ENCODE measurements around the gene ATOSA.

Gene ATOSA

GRCh38 chr15:52657338-52657737 is 21.9 kb downstream of the ATOSA start:
- DNase-seq = no peak
- peaks cover 72% of the 10 kb centered on the region for H3K36me3 Mint-ChIP-seq (ENCODE audit: insufficient read depth)

GRCh38 chr15:52656412-52656811 is 22.8 kb downstream of the ATOSA start:
- H3K27me3 Mint-ChIP-seq = no peaks in the 10 kb centered on the region
- H3K9me3 Mint-ChIP-seq = no peaks in the 10 kb centered on the region
- peaks cover 7 to 47% of the 10 kb centered on the region in 2 donors for H3K4me1 Mint-ChIP-seq (ENCODE audit: low read depth in 2 of 2)
- DNase-seq = no peak
- ATAC-seq (replicated peaks) = no peak
- peaks cover 63% of the 10 kb centered on the region for H3K36me3 Mint-ChIP-seq (ENCODE audit: insufficient read depth)
- H3K27ac Mint-ChIP-seq = no peak overlapping the region
- no peak overlapping the region for H3K4me3 Mint-ChIP-seq

More at GRCh38 chr15:52657338-52657737, 21.9 kb downstream of the ATOSA start:
- H3K4me1 Mint-ChIP-seq (ENCODE audit: low read depth in 2 of 2) = peaks cover 7 to 50% of the 10 kb centered on the region in 2 donors
- H3K27ac Mint-ChIP-seq = peak overlapping the region in 1 of 2 donors; percentile 13
- H3K9me3 Mint-ChIP-seq = no peaks in the 10 kb centered on the region
- no peak overlapping the region for H3K4me3 Mint-ChIP-seq
- H3K27me3 Mint-ChIP-seq = no peaks in the 10 kb centered on the region
- ATAC-seq (replicated peaks) = no peak

DNA sequence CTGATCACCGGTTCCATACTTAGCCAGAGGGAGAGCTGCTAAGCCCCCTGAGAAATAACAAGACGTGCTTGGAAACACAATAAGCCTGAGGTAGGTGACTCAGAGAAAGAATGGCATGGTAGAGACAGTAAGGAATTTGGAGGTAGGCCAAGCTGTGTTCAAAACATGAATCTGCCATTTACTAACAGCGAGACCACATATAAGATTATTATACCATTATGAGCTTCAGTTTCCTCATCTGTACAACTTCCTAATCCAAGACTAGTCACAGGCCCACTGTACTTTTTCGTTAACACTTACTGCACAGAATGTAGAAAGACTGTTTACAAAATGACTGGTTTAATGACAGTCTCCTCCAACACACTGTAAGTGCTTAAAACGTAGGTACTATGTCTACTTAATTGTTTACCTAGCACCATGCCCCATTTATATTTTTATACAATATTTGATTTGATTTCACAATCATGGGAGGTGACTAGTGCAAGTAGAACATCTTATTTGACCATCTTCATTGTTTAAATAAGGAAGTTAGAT is 25.7 kb downstream of the ATOSA start:
- Mint-ChIP-seq H3K27me3 (no peaks in the 10 kb centered on the region), H3K9me3 (no peaks in the 10 kb centered on the region), H3K4me1 (ENCODE audit: low read depth in 2 of 2) (peaks cover 6 to 29% of the 10 kb centered on the region in 2 donors), H3K36me3 (ENCODE audit: insufficient read depth) (peaks cover 41% of the 10 kb centered on the region), H3K27ac (peak overlapping the region in 1 of 2 donors; percentile 54), H3K4me3 (no peak overlapping the region)
- ATAC-seq (replicated peaks) (no peak), DNase-seq (no peak)

DNA sequence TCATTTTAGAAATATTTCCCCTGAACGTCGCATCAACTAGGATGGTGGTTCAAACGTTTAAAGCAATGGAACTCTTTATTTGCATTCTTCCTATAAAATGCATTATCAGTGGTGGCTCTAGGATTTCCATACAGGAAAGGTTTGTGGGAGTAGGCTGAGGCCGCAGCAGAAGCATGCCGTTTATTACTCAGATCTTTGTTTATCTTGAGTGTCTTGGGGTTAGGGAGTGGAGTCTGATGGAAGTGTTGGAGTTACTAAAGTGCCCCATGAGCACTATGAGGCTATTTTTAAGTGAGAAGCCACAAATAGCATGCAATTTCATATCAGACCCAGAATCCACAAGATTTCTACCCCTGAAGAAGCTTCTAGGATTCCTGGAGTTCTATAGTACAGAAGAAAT is 26.2 kb downstream of the ATOSA start:
- peak overlapping the region in 1 of 2 donors; percentile 54 for H3K27ac Mint-ChIP-seq

DNA sequence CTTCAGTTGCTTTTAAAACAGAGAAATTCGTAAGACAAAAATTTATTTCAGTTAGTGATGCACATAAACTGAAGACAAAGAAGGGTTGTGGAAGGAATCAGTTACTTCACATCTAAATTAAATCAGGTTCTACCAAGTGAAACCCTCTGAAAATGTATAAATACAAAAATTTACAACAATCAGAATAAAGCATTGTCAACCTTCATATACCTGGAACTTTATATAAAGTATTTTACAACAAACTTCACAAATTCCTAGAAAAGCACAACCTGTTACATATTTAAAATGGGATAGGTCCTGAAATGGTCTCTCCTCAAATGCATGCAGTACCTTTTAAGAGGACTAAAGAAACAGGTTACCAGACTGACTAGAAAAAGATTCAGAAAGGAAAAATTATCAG is 26.9 kb downstream of the ATOSA start:
- Mint-ChIP-seq H3K36me3 (ENCODE audit: insufficient read depth) (peaks cover 30% of the 10 kb centered on the region), H3K27me3 (no peaks in the 10 kb centered on the region), H3K27ac (peak overlapping the region in 1 of 2 donors; percentile 27), H3K9me3 (no peaks in the 10 kb centered on the region), H3K4me3 (peak overlapping the region; percentile 40 to 53), H3K4me1 (ENCODE audit: low read depth in 2 of 2) (peaks cover 6 to 29% of the 10 kb centered on the region in 2 donors)
- DNase-seq = no peak
- peak; percentile 8 for ATAC-seq (replicated peaks)

More for the DNA sequence above, 26.2 kb downstream of the ATOSA start:
- H3K9me3 Mint-ChIP-seq = no peaks in the 10 kb centered on the region
- H3K36me3 Mint-ChIP-seq (ENCODE audit: insufficient read depth) = peaks cover 36% of the 10 kb centered on the region
- DNase-seq (no peak), ATAC-seq (replicated peaks) (no peak)
- peaks cover 6 to 29% of the 10 kb centered on the region in 2 donors for H3K4me1 Mint-ChIP-seq (ENCODE audit: low read depth in 2 of 2)
- H3K4me3 Mint-ChIP-seq = peak overlapping the region in 1 of 2 donors; percentile 2
- H3K27me3 Mint-ChIP-seq = no peaks in the 10 kb centered on the region

- peak; percentile 15 to 23 (median 19) for DNase-seq
- peak overlapping the region in 1 of 2 donors; percentile 27 for H3K27ac Mint-ChIP-seq
- peak overlapping the region; percentile 40 to 53 for H3K4me3 Mint-ChIP-seq
- peaks cover 27% of the 10 kb centered on the region for H3K36me3 Mint-ChIP-seq (ENCODE audit: insufficient read depth)
- H3K4me1 Mint-ChIP-seq (ENCODE audit: low read depth in 2 of 2) = peaks cover 6 to 29% of the 10 kb centered on the region in 2 donors
- no peaks in the 10 kb centered on the region for H3K27me3 Mint-ChIP-seq
- no peaks in the 10 kb centered on the region for H3K9me3 Mint-ChIP-seq
- ATAC-seq (replicated peaks) = peak; percentile 100
Observed at GRCh38 chr15:52651868-52652267, 27.3 kb downstream of the ATOSA start.

- Mint-ChIP-seq H3K9me3 (no peaks in the 10 kb centered on the region), H3K36me3 (ENCODE audit: insufficient read depth) (peaks cover 29% of the 10 kb centered on the region), H3K4me1 (ENCODE audit: low read depth in 2 of 2) (peaks cover 6 to 29% of the 10 kb centered on the region in 2 donors), H3K27me3 (no peaks in the 10 kb centered on the region), H3K27ac (peak overlapping the region in 1 of 2 donors; percentile 2), H3K4me3 (peak overlapping the region in 1 of 2 donors; percentile 53)
- DNase-seq (no peak), ATAC-seq (replicated peaks) (no peak)
Observed at GRCh38 chr15:52651114-52651513, 28.1 kb downstream of the ATOSA start.

GRCh38 chr15:52649686-52650085 is 29.5 kb downstream of the ATOSA start:
- peaks cover 6 to 21% of the 10 kb centered on the region in 2 donors for H3K4me1 Mint-ChIP-seq (ENCODE audit: low read depth in 2 of 2)
- no peak for ATAC-seq (replicated peaks)
- no peaks in the 10 kb centered on the region for H3K27me3 Mint-ChIP-seq
- DNase-seq = no peak
- peaks cover 27% of the 10 kb centered on the region for H3K36me3 Mint-ChIP-seq (ENCODE audit: insufficient read depth)
- no peak overlapping the region for H3K4me3 Mint-ChIP-seq
- H3K27ac Mint-ChIP-seq = peak overlapping the region in 1 of 2 donors; percentile 67
- no peaks in the 10 kb centered on the region for H3K9me3 Mint-ChIP-seq

DNA sequence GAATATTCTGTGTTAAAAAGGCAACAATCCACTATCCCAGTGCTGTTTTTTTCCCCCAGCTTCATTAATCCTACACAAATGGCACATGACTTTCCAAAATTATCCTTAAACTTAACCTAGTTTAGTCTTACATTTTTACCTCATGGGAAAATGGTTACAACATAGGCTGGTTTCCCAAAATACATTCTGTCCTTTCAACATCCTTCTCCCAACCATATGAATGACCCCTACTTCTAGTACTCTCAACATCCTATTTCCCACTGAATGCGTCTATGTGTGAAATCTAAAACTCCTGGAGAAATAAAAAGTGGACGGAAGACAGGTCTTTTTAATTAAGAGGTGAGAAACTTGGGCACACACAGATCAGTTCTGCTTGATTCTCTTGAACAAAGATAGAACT is 33.3 kb downstream of the ATOSA start:
- Mint-ChIP-seq H3K27me3 (no peaks in the 10 kb centered on the region), H3K4me1 (ENCODE audit: low read depth in 2 of 2) (peaks cover 0 to 16% of the 10 kb centered on the region in 2 donors), H3K9me3 (no peaks in the 10 kb centered on the region), H3K36me3 (ENCODE audit: insufficient read depth) (peaks cover 29% of the 10 kb centered on the region), H3K4me3 (no peak overlapping the region), H3K27ac (peak overlapping the region in 1 of 2 donors; percentile 61)
- ATAC-seq (replicated peaks) (no peak), DNase-seq (no peak)

DNA sequence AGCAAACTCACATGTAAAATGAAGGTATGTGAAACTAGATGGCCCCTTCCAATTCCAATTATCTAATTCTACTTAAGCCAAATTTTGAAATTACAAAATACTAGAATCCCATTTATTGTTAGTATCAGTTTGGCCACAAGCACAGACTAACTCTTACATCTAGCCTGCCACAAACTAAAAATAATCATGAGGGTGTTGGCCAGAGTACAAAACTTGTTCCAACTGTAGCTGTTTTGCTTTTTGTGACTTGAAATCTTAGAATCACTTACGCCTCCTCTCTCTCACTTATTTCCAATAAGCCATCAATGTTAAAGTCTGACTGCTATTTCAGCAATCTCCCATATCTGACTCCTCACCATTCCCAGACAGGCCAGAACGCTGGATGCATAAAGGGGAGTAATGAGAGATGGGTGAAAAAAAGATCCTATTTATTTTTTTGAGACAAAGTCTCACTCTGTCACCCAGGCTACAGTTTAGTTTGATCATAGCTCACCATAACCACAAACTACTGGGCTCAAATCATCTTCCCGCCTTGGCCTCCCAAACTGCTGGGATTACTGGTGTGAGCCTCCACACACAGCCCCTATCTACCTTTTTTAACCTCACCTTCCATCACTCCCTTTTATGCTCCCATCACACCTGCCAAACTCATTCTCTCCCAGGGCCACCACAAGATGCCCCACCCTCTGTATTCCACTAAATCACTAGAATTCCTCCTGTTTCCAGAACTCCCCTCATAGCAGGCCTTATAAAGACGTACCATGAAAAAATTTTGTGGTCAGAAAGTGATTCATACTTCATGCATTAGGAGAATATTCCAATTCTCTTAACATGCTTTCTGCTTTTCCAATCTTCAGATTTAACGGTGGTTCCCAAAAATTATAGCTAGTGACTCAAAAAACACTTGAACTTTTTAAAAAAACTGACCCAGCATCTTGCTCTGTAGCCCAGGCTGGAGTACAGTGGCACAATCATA is 36.5 kb downstream of the ATOSA start:
- DNase-seq (no peak), ATAC-seq (replicated peaks) (no peak)
- no peak overlapping the region for H3K27ac Mint-ChIP-seq
- peaks cover 49% of the 10 kb centered on the region for H3K36me3 Mint-ChIP-seq (ENCODE audit: insufficient read depth)
- H3K4me1 Mint-ChIP-seq (ENCODE audit: low read depth in 2 of 2) = peaks cover 0 to 16% of the 10 kb centered on the region in 2 donors
- H3K4me3 Mint-ChIP-seq = no peak overlapping the region
- H3K27me3 Mint-ChIP-seq = no peaks in the 10 kb centered on the region
- no peaks in the 10 kb centered on the region for H3K9me3 Mint-ChIP-seq

DNA sequence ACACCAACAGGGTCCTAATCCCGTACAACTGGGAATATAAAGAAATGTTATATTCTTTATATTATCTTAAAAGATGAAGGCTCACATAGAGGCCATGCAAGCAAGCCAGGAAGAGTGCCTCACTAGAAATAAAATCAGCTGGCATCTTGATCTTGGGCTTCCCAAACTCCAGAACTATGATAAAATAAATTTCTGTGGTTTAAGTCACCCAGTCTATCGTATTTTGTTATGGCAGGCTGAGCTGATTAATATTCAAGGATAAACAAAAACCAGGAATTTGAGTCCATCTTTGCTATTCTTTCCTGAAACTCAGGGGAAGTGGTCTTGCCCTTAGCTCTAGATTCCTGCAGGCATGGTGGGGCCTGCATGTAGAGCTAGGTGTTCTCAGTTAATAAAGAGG is 42.7 kb downstream of the ATOSA start:
- Mint-ChIP-seq H3K27me3 (no peaks in the 10 kb centered on the region), H3K27ac (no peak overlapping the region), H3K4me3 (no peak overlapping the region), H3K36me3 (ENCODE audit: insufficient read depth) (peaks cover 62% of the 10 kb centered on the region), H3K9me3 (no peaks in the 10 kb centered on the region), H3K4me1 (ENCODE audit: low read depth in 2 of 2) (peaks cover 3 to 7% of the 10 kb centered on the region in 2 donors)
- no peak for ATAC-seq (replicated peaks)
- DNase-seq = no peak

DNA sequence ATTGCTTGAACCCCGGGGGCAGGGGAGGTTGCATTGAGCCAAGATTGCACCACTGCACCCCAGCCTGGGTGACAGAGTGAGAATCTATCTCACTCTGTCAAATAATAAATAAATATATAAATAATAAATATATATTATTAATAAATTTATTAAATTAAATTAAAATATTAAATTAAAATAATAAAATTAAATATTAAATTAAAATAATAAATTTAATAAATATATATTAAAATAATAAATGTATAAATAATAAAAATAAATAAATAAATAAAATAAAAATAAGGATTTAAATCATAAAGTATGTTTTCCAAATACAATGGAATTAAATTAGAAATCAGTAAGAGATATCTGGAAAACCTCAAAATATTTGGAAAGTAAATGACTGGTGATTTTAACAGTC is 43.3 kb downstream of the ATOSA start:
- peaks cover 59% of the 10 kb centered on the region for H3K36me3 Mint-ChIP-seq (ENCODE audit: insufficient read depth)
- DNase-seq (no peak), ATAC-seq (replicated peaks) (no peak)
- H3K27me3 Mint-ChIP-seq = no peaks in the 10 kb centered on the region
- H3K9me3 Mint-ChIP-seq = no peaks in the 10 kb centered on the region
- peaks cover 3 to 9% of the 10 kb centered on the region in 2 donors for H3K4me1 Mint-ChIP-seq (ENCODE audit: low read depth in 2 of 2)
- H3K4me3 Mint-ChIP-seq = no peak overlapping the region
- H3K27ac Mint-ChIP-seq = no peak overlapping the region

Measured in effector memory CD8-positive, alpha-beta T cell (primary cell).